ENCODE results near the gene SAP30BP.

SAP30BP gene

DNA sequence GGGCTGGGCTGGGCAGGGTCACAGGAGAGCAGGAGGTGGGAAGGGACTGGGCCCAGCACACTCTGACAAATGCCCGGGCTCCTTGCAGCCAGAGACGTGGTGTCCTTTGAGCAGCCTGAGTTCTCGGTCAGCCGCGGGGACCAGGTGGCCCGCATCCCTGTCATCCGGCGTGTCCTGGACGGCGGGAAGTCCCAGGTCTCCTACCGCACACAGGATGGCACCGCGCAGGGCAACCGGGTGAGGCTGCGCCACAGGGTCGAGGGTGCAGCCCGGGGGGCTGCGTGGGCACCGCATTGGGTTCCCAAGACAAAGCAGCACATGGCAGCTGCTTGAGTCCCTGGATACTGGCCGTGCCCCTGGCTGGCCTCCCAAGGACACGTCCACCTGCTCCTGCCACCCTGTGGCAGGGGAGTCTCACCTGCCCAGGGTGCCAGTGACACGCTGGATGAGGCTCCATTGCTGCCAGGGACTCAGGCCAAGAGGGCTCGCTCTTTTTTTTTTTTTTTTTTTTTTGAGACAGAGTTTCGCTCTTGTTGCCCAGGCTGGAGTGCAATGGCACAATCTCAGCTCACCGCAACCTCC, 76.6 kb downstream of the SAP30BP start:
- no peak for DNase-seq

DNA sequence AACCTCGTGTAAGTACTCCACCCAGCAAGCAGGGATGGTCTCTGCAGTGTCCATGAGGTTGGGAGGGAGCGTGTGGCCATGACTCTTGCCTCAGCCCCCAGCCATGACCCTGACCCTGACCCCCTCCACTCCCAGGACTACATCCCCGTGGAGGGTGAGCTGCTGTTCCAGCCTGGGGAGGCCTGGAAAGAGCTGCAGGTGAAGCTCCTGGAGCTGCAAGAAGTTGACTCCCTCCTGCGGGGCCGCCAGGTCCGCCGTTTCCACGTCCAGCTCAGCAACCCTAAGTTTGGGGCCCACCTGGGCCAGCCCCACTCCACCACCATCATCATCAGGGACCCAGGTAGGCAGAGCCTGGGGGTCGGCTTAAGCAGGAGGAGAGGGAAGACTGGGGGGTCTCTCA, 81.6 kb downstream of the SAP30BP start:
- DNase-seq, result no peak

DNA sequence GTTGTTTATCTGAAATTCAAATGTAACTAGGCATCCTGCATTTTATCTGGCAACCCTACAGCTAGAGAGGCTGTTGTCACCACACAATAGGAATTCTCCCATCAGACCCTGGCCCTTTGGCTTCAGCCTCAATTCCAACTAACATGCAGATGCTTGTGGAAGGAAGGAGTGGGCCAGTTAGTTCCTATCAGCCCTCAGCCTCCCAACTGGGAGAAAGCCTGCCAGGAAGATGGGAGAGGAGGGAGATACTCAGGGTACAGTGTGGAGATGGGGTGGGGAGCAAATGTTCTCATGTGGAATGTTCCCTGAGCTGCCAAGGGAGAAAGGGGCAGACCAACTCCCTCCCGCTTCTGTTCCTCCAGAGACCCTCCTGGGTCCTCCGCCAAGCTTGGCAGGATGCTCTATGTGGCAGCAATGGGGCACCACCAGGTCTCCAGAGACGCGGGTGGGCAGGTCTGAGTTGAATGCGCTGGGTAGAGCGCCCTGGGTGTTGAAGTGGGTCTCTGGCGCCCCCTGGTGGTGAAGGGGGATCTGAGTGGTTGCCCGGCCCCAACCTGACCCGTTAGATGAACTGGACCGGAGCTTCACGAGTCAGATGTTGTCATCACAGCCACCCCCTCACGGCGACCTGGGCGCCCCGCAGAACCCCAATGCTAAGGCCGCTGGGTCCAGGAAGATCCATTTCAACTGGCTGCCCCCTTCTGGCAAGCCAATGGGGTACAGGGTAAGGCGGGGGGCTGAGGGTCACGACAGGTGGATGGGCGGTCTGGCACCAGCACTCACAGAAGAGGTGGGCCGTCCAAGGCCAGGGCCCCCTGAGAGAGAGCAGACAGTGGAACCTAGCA, 82.6 kb downstream of the SAP30BP start:
- peak; percentile 66 for DNase-seq

DNA sequence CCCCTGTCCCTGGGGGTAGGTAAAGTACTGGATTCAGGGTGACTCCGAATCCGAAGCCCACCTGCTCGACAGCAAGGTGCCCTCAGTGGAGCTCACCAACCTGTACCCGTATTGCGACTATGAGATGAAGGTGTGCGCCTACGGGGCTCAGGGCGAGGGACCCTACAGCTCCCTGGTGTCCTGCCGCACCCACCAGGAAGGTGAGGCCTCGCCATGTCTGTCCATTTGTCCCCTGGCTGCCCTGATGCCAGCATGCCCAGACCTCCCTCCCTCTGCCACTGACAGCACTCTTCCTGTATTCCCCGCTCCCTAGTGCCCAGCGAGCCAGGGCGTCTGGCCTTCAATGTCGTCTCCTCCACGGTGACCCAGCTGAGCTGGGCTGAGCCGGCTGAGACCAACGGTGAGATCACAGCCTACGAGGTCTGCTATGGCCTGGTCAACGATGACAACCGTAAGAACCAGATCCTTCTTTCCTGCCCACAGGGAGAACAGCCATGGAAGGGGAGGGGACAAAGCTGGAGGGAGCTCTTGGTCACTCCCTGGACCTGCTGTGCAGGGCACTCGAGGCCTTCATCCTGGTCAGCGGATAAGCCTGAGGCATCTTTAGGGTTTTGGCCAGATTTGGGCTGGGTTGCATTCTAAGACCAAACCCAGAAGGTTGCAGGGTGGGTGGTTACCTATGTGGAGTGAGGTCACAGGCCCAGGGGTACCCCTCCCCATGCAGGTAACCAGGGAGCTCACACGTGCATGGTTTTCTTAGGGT, 83.7 kb downstream of the SAP30BP start:
- DNase-seq, result no peak

DNA sequence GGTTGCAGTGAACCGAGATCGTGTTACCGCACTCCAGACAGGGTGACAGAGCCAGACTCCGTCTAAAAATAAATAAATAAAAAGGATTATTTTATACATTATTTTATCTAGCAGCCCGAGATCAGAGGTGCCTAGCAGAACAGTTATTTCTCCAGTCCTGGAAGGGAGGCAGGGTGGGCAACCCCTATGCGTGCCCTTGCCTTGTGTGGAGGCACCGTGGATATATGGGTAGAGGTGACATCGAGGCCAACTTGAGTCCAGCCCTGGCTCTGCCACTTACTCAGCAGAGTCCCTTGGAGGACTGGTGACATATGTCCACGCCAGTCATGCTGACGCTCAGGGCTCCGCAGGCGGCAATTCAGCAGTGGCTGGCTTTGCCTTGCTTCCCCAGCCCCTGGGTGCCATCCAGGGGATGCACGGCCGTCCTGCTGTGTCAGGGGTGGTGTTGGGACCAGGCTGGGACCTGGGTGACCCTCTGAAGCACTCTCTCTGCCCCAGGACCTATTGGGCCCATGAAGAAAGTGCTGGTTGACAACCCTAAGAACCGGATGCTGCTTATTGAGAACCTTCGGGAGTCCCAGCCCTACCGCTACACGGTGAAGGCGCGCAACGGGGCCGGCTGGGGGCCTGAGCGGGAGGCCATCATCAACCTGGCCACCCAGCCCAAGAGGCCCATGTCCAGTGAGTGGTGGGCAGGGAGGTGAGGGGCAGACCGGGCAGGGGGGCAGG, 84.7 kb downstream of the SAP30BP start:
- no peak for DNase-seq

DNA sequence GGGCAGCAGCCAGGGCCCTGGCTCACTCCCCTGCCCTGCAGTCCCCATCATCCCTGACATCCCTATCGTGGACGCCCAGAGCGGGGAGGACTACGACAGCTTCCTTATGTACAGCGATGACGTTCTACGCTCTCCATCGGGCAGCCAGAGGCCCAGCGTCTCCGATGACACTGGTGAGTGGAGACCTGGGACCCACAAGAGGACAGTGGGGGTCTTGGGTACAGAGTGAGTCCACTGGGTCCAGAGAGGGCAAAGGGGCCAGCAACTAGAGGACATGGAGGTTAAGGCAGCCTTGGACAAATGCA, 85.2 kb downstream of the SAP30BP start:
- DNase-seq, result no peak

DNA sequence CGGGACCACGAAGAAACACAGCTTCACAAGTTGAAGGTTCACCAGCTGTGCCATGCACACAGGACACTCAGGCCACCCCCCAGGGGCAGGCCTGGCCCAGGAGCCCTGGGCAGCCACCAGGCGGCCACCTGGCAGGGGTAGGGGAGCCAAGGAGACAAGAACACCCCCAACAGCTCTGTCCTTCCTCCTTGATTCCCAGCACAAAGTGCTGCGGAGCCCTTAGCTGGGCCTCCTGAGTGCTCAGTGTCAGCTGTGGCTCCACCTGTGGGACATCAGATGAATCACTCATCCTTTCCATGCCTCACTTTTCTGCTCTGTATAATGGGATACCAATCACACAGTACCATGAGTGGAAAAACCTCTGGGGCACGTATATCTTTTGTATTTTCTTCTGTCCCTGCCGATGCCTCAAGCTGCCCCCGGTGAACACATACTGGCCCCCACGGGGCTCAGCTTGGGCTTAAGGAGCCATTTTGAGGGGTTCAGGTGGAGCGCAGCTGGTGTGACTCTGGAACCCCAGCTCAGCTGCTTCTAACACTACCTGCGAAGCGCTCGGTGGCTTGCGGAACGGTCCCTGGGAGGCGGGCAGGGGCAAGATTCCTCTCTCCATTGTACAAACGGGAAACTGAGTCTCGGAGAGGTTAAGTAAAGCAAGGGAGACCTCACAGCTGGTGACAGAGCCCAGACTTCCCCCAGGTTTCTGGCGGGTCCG, 85.8 kb downstream of the SAP30BP start:
- DNase-seq, result no peak

DNA sequence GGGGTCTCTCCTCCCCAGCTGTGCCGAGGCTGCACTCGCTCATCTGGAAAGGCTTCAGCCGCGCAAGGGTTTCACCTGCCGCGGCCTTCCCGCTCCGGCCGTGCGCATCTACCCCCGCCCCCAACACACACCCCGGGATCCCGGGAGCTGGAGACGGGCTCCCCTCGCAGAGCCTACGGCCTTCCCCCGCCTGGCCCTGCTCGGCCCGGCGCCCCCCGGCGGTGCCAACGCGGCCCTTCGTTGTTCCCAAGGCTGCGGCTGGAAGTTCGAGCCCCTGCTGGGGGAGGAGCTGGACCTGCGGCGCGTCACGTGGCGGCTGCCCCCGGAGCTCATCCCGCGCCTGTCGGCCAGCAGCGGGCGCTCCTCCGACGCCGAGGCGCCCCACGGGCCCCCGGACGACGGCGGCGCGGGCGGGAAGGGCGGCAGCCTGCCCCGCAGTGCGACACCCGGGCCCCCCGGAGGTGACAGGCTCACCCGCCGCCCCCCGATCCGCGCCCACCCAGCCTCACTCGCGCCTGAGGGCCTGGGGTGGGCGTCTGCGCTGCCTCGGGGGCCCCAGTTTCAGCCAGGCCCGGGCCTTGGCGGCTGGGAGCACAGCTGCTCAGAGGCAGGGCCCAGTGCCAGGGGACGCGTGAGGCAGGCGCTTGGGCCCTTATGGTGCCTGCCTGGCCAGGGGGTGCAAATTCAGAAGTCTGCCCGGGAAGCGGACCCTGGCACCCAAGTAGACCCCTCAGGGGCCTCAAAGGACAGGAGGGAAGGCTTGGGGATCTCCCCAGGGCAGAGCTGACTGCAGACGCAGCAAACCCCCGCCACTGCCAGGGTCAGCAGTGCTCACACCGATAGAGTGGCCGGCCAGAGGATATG, 86.6 kb downstream of the SAP30BP start:
- DNase-seq, result peak; percentile 23

DNA sequence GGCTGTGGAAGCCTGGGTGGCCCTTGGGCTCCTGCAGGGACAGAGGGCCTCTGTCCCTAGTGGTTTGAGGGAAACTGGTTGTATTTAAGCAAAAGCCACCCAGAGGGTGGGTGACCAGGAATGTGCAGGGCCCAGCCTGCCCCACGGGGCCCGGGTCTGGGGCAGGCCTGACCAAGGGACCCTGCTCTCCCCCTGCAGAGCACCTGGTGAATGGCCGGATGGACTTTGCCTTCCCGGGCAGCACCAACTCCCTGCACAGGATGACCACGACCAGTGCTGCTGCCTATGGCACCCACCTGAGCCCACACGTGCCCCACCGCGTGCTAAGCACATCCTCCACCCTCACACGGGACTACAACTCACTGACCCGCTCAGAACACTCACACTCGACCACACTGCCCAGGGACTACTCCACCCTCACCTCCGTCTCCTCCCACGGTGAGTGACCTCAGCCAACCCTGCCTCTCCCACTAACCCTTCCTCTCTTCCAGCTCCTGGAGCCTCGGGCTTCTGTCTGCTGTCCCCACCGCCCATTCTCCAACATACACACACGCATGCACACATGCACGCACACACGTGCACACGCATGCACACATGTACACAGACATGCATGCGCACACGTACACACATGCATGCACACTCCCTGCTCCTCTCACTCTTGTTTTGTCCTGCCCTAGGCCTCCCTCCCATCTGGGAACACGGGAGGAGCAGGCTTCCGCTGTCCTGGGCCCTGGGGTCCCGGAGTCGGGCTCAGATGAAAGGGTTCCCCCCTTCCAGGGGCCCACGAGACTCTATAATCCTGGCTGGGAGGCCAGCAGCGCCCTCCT, 87.5 kb downstream of the SAP30BP start:
- DNase-seq, result no peak

DNA sequence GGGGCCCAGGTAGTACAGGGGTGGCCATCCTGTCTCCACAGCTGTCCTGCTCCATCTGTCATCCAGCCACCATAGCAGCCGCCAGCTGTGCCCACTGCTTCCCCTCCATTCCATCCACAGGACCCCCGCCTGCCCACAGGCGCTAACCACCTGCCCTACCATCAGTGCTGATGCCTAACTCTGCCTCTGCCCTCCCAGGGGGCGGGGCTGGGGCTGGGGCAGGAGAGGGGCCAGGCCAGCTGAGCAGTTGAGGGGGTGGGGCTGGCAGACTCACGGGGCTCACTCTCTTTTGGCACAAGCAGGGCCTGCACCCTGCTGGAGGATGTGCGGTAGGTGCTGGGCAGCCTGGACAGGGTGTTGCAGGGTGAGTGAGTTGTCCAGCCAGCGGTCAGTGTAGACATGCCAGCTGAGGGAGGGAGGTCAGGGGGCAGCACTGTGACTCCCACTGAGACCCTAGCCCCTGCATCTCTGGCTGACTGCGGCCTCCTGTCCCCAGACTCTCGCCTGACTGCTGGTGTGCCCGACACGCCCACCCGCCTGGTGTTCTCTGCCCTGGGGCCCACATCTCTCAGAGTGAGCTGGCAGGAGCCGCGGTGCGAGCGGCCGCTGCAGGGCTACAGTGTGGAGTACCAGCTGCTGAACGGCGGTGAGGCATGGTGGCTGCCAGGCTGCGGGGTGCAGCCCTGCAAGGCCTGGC, 88.2 kb downstream of the SAP30BP start:
- DNase-seq, result no peak

DNA sequence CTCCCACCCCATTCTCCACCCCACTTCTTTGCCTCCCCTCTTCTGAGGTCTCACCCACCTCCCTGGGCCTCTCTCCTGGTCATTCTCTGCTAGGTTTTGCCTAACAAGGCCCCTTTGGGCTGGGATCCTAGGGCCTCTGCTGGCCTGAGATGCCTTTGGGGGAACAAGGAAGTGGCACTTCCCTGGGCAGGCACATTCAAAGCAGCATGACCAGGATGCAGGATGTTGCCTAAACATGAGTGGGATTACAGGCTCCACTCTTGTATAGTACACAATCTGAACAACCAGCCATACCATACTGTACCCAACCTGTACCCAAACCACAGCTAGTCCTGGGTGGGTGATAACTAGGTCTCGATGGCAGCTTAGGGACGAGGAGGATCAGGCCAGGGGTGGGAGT, 88.9 kb downstream of the SAP30BP start:
- DNase-seq, result no peak

DNA sequence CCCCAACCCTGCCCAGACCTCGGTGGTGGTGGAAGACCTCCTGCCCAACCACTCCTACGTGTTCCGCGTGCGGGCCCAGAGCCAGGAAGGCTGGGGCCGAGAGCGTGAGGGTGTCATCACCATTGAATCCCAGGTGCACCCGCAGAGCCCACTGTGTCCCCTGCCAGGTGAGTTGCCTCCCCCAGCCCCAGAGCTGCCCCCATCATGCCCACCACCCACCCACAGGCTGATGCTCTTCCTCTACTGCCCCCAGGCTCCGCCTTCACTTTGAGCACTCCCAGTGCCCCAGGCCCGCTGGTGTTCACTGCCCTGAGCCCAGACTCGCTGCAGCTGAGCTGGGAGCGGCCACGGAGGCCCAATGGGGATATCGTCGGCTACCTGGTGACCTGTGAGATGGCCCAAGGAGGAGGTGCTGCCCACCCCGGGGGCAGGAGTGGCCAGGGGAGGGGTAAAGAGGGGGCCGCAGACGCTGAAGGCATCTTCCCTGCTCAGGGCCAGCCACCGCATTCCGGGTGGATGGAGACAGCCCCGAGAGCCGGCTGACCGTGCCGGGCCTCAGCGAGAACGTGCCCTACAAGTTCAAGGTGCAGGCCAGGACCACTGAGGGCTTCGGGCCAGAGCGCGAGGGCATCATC, 89.4 kb downstream of the SAP30BP start:
- DNase-seq, result no peak

DNA sequence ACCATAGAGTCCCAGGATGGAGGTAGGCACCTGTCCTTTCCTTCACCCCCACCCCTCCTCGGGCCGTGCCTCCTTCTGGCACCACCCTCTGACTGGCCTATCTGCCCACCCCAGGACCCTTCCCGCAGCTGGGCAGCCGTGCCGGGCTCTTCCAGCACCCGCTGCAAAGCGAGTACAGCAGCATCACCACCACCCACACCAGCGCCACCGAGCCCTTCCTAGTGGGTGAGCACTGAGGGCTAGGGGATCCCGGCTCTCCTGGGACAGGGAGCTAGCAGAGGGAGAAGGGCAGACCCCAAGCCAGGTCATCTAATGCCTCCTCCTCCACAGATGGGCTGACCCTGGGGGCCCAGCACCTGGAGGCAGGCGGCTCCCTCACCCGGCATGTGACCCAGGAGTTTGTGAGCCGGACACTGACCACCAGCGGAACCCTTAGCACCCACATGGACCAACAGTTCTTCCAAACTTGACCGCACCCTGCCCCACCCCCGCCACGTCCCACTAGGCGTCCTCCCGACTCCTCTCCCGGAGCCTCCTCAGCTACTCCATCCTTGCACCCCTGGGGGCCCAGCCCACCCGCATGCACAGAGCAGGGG, 90.0 kb downstream of the SAP30BP start:
- DNase-seq, result no peak

Measured in NCI-H2227 treated with DMSO at 0.1 percent for 48 hours (cell line).